ENCODE measurements around the gene ZCWPW1. TPM values are rescaled to one million over a fixed set of nuclear protein-coding genes. Genes with fewer than 3 reads are reported as not detected.

Gene ZCWPW1
- total RNA-seq, 1 experiment from 2014 or later: 3.4 TPM

GRCh38 chr7:100437150-100438100 lies 8.9 kb upstream of the ZCWPW1 start:
- DNase-seq: no peak
- Mint-ChIP-seq H3K4me3 (ENCODE audit: unreplicated experiment) (peak overlapping the region; percentile 88), H3K9me3 (ENCODE audit: unreplicated experiment) (no peaks in the 10 kb centered on the region), H3K27me3 (ENCODE audit: insufficient read depth, unreplicated experiment) (no peaks in the 10 kb centered on the region), H3K36me3 (ENCODE audit: insufficient read depth, unreplicated experiment) (peaks cover 43% of the 10 kb centered on the region), H3K4me1 (ENCODE audit: low read depth, unreplicated experiment) (peaks cover 17% of the 10 kb centered on the region), H3K27ac (ENCODE audit: unreplicated experiment) (no peak overlapping the region)
- TF ChIP-seq CTCF (IDR thresholded peaks at IDR 0.05; ENCODE audit: insufficient read depth in 1 of 2, low read depth in 1 of 2, low read length in 1 of 2, severe bottlenecking in 1 of 2, unreplicated experiment in 1 of 2): no peak
- BruUV-seq (replicated peaks): no TSS peak
- POLR2A ChIA-PET: interaction anchor here (0.5 to 1.0 kb wide), 14 partner anchors 7 to 1383 kb away, joined by 3 to 13 read pairs (median 4); partner anchors contain the start of genes FBXO24, POP7 and ZCWPW1
- no peak overlapping the region for H3K4me3 ChIP-seq (ENCODE audit: low read depth, low read length)
- H3K27me3 ChIP-seq (replicated peaks; ENCODE audit: control insufficient read depth, insufficient read depth, low read length): no peaks in the 10 kb centered on the region
- H3K4me1 ChIP-seq: no peaks in the 10 kb centered on the region
- H3K9me3 ChIP-seq: no peaks in the 10 kb centered on the region
- CTCF ChIA-PET: interaction anchor here (0.5 to 1.3 kb wide), 12 partner anchors 9 to 755 kb away, joined by 3 to 7 read pairs (median 3); partner anchors contain the start of genes AGFG2, MOSPD3 and ZCWPW1
- H3K36me3 ChIP-seq (ENCODE audit: control insufficient read depth, insufficient read depth, low read length): no peaks in the 10 kb centered on the region; the same call in 1 of the 2 replicates
- intact Hi-C loops (cut with micrococcal nuclease; ENCODE audit: unreplicated experiment): loop anchor here (2.0 kb wide), 1 partner anchor 13 kb away; no protein-coding TSS in a partner anchor

GRCh38 chr7:100435401-100436304 lies 7.2 kb upstream of the ZCWPW1 start:
- ChIA-PET POLR2A (interaction anchor here (0.6 to 1.0 kb wide), 3 partner anchors 7 to 104 kb away, joined by 4 to 13 read pairs (median 7); partner anchors contain the start of gene ZCWPW1), CTCF (interaction anchor here (0.5 kb wide), 1 partner anchor 19 kb away, joined by 4 read pairs; no protein-coding TSS in a partner anchor)
- intact Hi-C loops (cut with micrococcal nuclease; ENCODE audit: unreplicated experiment): loop anchor here (2.0 kb wide), 1 partner anchor 15 kb away; no protein-coding TSS in a partner anchor
- 0 out of 2 replicates have a peak, but pooled peaks cover 7% of the 10 kb centered on the region for H3K4me1 ChIP-seq
- Mint-ChIP-seq H3K9me3 (ENCODE audit: unreplicated experiment) (no peaks in the 10 kb centered on the region), H3K27me3 (ENCODE audit: insufficient read depth, unreplicated experiment) (no peaks in the 10 kb centered on the region), H3K36me3 (ENCODE audit: insufficient read depth, unreplicated experiment) (peaks cover 56% of the 10 kb centered on the region), H3K4me1 (ENCODE audit: low read depth, unreplicated experiment) (peaks cover 23% of the 10 kb centered on the region), H3K4me3 (ENCODE audit: unreplicated experiment) (peak overlapping the region; percentile 88), H3K27ac (ENCODE audit: unreplicated experiment) (peak overlapping the region; percentile 96)
- TF ChIP-seq CTCF (IDR thresholded peaks at IDR 0.05; ENCODE audit: insufficient read depth in 1 of 2, low read depth in 1 of 2, low read length in 1 of 2, severe bottlenecking in 1 of 2, unreplicated experiment in 1 of 2): no peak
- H3K27me3 ChIP-seq (replicated peaks; ENCODE audit: control insufficient read depth, insufficient read depth, low read length): no peaks in the 10 kb centered on the region
- peak overlapping the region; percentile 91 for H3K4me3 ChIP-seq (ENCODE audit: low read depth, low read length)
- DNase-seq: peak; percentile 60 to 70
- no peaks in the 10 kb centered on the region; the same call in 1 of the 2 replicates for H3K36me3 ChIP-seq (ENCODE audit: control insufficient read depth, insufficient read depth, low read length)
- no peaks in the 10 kb centered on the region for H3K9me3 ChIP-seq
- BruUV-seq (replicated peaks): TSS peak; percentile 55
